Measurements from ENCODE around the gene HIPK2.

DNA sequence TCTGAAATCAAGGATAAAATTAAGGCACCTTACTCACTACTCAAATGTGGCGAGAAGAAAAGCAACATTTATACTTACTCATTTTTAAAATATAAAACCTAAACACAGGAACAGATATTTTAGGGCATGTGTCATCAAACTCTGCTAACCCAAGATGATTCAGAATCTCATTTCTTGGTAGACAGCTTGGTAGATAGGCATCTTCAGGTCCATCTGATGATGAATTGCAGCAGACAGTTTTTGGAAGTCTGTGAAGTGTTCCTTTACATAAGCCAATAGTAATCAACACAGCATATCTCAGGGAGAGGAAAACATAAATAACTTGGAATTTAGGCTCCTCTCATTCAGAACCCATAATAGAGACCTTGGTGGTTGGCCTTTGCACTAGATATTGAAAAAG, 3.4 kb downstream of the HIPK2 start:
- TF ChIP-seq CTCF (conservative IDR thresholded peaks at IDR 0.05) (no peak), ZFX (IDR thresholded peaks at IDR 0.05) (no peak)
